GM12872 (cell line): ENCODE data around the gene CNTN1.

Source experiments
- CTCF ChIP-seq: IDR thresholded peaks from 3 replicates; pipeline ENCODE4 v1.5.1; 2011; ENCODE audit warnings: low read depth, mild to moderate bottlenecking, low read length, moderate library complexity; ENCODE audit not compliant: insufficient read depth

CNTN1 gene

GRCh38 chr12:41052441-41052840 lies 360.2 kb downstream of the CNTN1 start:
- TF ChIP-seq CTCF = no peak

GRCh38 chr12:41053046-41053445 lies 360.8 kb downstream of the CNTN1 start:
- TF ChIP-seq CTCF = no peak

- TF ChIP-seq CTCF = no peak
Observed at GRCh38 chr12:41055875-41056577, 363.8 kb downstream of the CNTN1 start.

- no peak for TF ChIP-seq CTCF
Observed at GRCh38 chr12:41058266-41058665, 366.0 kb downstream of the CNTN1 start.

- TF ChIP-seq CTCF = no peak
Observed at GRCh38 chr12:41061192-41061591, 369.0 kb downstream of the CNTN1 start.

GRCh38 chr12:41064411-41064810 lies 372.2 kb downstream of the CNTN1 start:
- no peak for TF ChIP-seq CTCF

- no peak for TF ChIP-seq CTCF
Observed at GRCh38 chr12:41067941-41068645, 375.9 kb downstream of the CNTN1 start.
